GM06990 (cell line): Measurements from ENCODE around the gene HDC.

ENCODE experiments used
- DNase-seq: peaks from one replicate; pipeline ENCODE4 v3.0.0-alpha.2; 2011; ENCODE audit not compliant: insufficient read length; ENCODE audit errors: extremely low read depth
- H3K27me3 ChIP-seq: replicated peaks from 2 replicates; pipeline ENCODE4 v1.6.0; 2011; ENCODE audit warnings: low read length; ENCODE audit not compliant: control insufficient read depth, insufficient read depth
- H3K36me3 ChIP-seq: 2 replicates; pipeline ENCODE4 v1.5.1; 2011; ENCODE audit warnings: low read length; ENCODE audit not compliant: control insufficient read depth, insufficient read depth
- H3K4me3 ChIP-seq: replicated peaks from 2 replicates; pipeline ENCODE4 v1.5.1; 2011; ENCODE audit warnings: low read depth, mild to moderate bottlenecking, control low read depth, low read length
- TF ChIP-seq, protein P1 (sequence below): IDR thresholded peaks from 2 replicates; pipeline ENCODE4 v1.5.1; 2011; ENCODE audit warnings: low read length, control low read depth, mild to moderate bottlenecking, inconsistent platforms; ENCODE audit not compliant: insufficient read depth, poor library complexity, severe bottlenecking

Gene HDC

DNA sequence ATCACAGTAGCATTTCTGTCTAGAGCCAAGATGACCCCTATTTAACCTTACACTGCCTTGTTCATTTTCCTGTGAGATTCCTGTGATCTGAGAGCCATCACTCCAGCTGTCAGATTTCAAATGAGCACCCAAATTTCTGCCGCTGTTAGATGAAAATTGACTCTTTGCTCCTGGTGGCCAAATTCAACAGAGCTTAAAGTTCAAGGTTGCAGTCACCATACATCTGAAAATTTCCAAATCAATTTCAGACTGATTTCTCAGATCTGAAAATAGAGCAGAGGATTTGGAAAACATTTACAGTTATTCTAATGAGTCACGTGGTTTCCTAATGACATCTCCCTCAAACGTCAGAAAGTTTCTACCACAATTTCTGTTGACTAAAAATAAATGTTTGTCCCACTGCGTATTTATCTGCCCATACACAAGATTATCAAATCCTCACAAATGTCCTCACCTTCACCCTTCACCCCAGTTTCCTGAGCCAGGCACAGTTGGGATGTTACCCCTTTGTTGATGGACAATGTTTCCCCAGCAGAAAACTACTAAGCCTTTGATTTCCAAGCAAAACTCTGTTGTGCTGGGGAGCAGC lies 16.4 kb downstream of the HDC start:
- no peaks in the 10 kb centered on the region for H3K27me3 ChIP-seq
- no peak overlapping the region for H3K4me3 ChIP-seq
- TF ChIP-seq, protein P1, sequence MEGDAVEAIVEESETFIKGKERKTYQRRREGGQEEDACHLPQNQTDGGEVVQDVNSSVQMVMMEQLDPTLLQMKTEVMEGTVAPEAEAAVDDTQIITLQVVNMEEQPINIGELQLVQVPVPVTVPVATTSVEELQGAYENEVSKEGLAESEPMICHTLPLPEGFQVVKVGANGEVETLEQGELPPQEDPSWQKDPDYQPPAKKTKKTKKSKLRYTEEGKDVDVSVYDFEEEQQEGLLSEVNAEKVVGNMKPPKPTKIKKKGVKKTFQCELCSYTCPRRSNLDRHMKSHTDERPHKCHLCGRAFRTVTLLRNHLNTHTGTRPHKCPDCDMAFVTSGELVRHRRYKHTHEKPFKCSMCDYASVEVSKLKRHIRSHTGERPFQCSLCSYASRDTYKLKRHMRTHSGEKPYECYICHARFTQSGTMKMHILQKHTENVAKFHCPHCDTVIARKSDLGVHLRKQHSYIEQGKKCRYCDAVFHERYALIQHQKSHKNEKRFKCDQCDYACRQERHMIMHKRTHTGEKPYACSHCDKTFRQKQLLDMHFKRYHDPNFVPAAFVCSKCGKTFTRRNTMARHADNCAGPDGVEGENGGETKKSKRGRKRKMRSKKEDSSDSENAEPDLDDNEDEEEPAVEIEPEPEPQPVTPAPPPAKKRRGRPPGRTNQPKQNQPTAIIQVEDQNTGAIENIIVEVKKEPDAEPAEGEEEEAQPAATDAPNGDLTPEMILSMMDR: no peak
- DNase-seq: no peak
- H3K36me3 ChIP-seq: no peaks in the 10 kb centered on the region

DNA sequence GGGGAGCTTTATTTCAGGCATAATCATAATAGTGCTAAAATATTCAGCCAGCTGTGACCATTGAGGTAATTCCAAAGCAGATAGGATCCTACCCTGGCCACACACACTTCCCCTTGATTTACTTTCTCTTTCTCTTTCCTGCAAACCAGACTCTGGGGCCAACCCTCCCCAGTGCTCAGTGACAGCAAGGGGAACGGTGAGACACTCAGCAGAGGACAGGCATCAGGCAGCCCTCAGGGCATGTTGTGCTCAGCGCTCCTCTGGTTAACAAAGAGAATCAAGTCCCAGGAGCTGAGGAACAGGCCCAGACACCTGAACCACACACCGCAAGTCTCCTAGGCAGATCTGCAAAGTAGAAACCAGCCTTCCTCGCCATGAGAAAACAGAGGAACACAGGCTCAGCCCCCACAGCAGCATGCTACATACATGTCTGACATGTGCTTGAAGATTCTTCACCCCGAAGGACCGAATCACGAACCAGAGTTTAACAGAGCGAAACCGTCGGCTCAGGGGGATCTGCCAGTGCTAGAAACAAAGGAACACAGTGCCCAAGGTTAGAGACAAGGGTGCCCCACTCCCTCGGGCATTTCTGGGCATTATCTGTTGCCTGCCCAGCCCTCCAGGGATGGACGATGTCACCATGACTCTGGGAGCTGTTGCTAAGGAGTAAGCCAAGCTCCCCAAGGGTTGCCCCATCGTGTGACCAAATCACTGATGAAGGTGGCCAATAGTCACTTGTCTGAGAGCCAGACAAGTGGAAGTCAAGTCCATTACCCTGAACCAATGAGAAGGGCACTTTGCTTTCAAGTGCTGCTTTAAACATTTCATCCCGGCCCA lies 17.5 kb downstream of the HDC start:
- TF ChIP-seq, protein P1: no peak
- DNase-seq: no peak
- Histone ChIP-seq H3K4me3 (no peak overlapping the region), H3K27me3 (no peaks in the 10 kb centered on the region), H3K36me3 (no peaks in the 10 kb centered on the region)

DNA sequence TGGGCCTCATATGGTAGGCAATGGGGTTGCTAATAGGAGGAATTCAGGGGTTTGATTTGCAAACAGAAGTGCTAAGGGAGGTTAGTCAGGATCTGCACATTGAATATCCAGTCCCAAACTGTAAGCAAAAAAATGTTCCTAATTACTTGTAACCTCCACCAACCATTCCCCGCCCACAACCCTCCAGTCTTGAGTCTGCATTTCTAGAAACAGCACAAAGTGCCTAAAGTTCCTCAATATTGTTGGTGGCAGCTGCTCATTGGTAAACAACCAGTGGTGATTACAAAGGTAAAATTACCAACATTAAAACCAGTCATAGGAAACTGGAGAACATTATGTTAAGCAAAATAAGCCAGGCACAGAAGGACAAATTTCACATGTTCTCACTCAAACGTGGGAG lies 18.9 kb downstream of the HDC start:
- Histone ChIP-seq H3K4me3 (no peak overlapping the region), H3K36me3 (no peaks in the 10 kb centered on the region), H3K27me3 (no peaks in the 10 kb centered on the region)
- TF ChIP-seq, protein P1: no peak
- DNase-seq: no peak

DNA sequence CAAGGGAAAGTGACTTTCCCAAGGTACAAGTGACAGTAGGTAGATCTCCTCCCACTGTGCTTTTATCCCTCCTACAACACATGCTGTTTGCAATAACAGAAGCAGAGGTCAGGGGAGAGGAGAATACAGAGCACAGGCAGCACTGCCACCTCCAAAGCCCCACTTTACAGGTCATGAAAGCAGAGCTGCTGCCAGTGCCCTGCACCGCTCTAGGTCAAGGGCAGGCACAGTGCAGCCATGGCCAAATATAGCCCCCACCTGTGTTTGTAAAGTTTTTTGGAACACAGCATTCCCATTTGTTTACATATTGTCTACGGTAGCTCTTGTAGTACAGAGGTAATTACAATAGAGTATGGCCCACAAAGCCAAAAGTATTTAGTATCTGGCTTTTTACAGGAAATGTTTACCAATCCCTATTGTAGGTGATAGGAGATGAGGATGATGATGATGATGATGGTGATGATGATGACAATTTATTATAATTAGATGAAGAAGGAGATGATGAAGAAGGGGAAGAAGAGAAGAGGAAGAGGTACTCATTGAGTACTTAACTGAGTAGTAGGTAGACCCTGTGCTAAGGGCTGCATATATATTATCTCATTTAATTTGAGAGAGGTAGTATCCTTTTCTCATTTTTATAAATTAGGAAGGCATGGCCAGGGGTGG lies 20.4 kb downstream of the HDC start:
- no peak for DNase-seq
- Histone ChIP-seq H3K4me3 (no peak overlapping the region), H3K36me3 (no peaks in the 10 kb centered on the region), H3K27me3 (no peaks in the 10 kb centered on the region)
- TF ChIP-seq, protein P1: no peak

DNA sequence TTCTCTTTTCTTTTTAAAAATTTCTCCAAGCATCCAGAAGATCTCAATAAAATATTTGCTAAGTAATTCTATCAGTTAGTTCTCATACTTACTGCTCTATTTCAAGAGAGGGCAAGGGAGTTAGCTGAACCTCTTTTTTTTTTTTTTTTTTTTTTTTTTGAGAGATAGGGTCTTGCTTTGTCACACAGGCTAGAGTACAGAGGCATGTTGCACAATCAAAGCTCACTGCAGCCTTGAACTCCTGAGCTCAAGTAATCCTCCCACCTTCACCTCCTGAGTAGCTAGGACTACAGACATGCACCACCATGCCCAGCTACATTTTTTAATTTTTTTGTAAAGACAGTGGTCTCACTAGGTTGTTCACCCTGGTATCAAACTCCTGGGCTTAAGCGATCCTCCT lies 21.4 kb downstream of the HDC start:
- no peak for DNase-seq
- TF ChIP-seq, protein P1: no peak
- no peak overlapping the region for H3K4me3 ChIP-seq

More for the DNA sequence above, 21.4 kb downstream of the HDC start:
- H3K36me3 ChIP-seq: no peaks in the 10 kb centered on the region
- H3K27me3 ChIP-seq: no peaks in the 10 kb centered on the region
